ENCODE results near the gene ADARB2. TPM values are rescaled to one million over a fixed set of nuclear protein-coding genes. Genes with fewer than 3 reads are reported as not detected.

The ADARB2 gene
- total RNA-seq, 4 donors from 2014 or later: 8.4 to 23.2 (median 19.6) TPM

DNA sequence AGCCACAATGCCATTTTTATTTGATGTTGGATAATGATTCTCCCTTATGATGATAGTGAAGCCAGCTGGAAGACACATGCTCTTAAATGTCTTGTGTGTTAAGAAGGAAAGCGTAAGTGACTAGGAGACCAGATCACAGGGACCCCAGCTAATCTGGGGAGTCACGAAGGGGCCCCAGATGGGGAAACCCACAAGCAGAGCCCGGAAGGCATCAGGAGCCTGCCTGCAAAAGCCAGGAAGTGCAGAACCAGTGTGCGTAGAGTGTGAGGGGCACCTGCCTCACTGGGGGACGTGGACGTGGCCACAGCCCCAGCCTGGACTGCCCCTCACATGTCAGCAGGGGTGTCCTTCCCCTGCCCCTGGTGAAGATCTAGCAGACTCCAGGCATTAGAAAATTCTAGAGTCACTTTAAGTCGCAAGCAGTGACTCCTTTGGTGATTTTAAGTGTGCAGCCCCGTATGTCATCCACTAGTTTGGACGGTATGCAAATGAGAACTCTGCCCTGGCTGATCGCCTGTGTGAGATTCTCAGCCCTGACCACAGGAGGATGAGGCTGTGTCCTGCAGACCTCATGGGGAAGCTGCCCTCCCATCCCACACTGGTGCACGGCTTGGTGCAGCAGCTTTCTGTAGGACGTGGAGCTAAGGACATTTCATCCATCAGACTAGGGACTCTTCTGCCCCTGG, 438.1 kb downstream of the ADARB2 start:
- Histone ChIP-seq H3K27me3 (no peaks in the 10 kb centered on the region), H3K36me3 (no peaks in the 10 kb centered on the region), H3K4me1 (peaks cover 0 to 11% (median 0%) of the 10 kb centered on the region in 4 donors), H3K27ac (no peak overlapping the region), H3K9me3 (no peaks in the 10 kb centered on the region), H3K4me3 (no peak overlapping the region)
- no peak for DNase-seq (ENCODE audit: low spot score in 2 of 2)
- 64 to 69% methylated on average over 12 of the region's 12 CpGs for WGBS, 2 donors
- TF ChIP-seq EP300 (IDR thresholded peaks at IDR 0.05) (no peak), POLR2A (IDR thresholded peaks at IDR 0.05) (no peak), CTCF (IDR thresholded peaks at IDR 0.05) (no peak)

DNA sequence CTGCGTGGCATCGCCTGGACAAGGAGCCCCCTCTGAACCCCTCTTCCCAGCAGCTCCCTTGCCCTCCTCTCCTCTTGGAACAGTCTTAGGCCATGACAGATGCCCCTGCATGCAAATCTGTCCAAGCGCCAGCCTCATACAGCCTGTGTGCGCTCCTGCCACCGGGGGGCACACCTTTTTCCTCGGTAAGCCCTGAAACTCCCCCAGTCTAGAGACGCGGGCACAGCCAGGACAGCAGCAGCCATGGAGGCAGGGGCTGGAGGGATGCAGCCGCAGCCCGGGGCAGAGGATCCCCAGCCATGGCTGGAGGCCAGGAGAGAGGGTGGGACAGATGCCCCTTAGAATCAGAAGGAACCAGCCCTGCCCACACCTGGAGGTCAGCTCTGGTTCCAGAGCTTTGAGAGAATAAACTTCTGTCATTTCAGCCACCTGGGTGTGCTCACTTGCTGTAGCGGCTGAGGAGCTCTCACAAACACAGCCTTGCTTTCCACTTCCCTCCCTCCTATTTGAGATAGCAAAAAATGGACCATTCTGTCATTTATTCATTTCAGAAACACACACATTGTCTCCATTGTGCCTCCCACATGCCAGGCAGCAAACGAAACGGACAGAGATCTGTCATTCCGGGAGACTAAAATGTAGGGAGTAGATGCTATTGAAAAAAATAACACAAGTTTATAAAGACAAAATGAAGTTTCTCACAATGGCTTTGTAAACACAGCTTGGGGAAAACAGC, 439.6 kb downstream of the ADARB2 start:
- Histone ChIP-seq H3K4me1 (peaks cover 0 to 17% (median 0%) of the 10 kb centered on the region in 4 donors), H3K4me3 (no peak overlapping the region), H3K36me3 (no peaks in the 10 kb centered on the region), H3K27me3 (no peaks in the 10 kb centered on the region), H3K27ac (peak overlapping the region in 1 of 4 donors; percentile 27), H3K9me3 (no peaks in the 10 kb centered on the region)
- no peak for DNase-seq (ENCODE audit: low spot score in 2 of 2)
- 40 to 45% methylated on average over 14 of the region's 14 CpGs for WGBS, 2 donors
- TF ChIP-seq EP300 (IDR thresholded peaks at IDR 0.05): no peak
- TF ChIP-seq CTCF (IDR thresholded peaks at IDR 0.05): no peak
- TF ChIP-seq POLR2A (IDR thresholded peaks at IDR 0.05): no peak

DNA sequence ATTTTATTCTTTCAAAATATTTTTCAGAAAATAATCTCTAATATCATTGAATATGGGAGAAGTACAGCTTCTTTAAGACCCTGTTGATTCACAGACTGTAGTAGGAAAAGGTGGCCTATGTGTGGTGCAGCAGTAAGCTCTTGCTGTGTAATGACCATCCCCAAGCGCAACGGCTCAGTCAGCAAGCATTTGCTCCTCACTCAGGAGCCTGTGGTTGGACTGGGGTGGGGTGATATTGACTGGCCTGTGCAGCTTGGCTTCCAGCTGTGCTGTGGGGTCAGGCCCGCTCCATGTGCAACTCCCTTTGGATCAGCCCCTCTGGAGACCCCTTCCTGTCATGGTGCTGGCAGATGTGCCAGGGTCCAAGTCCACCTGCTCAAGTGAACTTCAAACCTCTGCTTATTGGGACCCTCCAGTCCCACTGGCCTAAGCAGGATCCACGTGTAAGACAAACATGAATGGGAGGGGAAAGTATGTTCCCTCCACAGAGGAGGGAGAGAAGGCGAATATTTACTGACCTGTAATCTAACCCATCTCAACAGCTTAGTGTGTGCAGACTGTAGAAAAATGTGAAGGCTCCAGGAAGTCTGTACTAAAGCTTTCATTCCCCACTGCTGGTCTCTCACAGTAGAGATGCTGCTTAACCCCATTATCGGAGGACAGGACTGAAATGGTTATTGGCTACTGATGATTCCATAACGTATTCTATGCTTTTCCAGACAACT, 441.4 kb downstream of the ADARB2 start:
- TF ChIP-seq EP300 (IDR thresholded peaks at IDR 0.05): no peak
- no peak for TF ChIP-seq CTCF (IDR thresholded peaks at IDR 0.05)
- no peak for TF ChIP-seq POLR2A (IDR thresholded peaks at IDR 0.05)
- H3K36me3 ChIP-seq: no peaks in the 10 kb centered on the region
- H3K9me3 ChIP-seq: no peaks in the 10 kb centered on the region
- no peak overlapping the region for H3K4me3 ChIP-seq
- H3K27me3 ChIP-seq: no peaks in the 10 kb centered on the region
- H3K27ac ChIP-seq: no peak overlapping the region
- H3K4me1 ChIP-seq: peaks cover 0 to 17% (median 0%) of the 10 kb centered on the region in 4 donors
- WGBS, 2 donors: 91% methylated on average over 7 of the region's 7 CpGs
- no peak for DNase-seq (ENCODE audit: low spot score in 2 of 2)

- peaks cover 0 to 17% (median 0%) of the 10 kb centered on the region in 4 donors for H3K4me1 ChIP-seq
- TF ChIP-seq POLR2A (IDR thresholded peaks at IDR 0.05): no peak
- 89 to 92% methylated on average over 7 of the region's 7 CpGs for WGBS, 2 donors
- no peaks in the 10 kb centered on the region for H3K36me3 ChIP-seq
- DNase-seq (ENCODE audit: low spot score in 2 of 2): no peak
- no peak overlapping the region for H3K4me3 ChIP-seq
- H3K27me3 ChIP-seq: no peaks in the 10 kb centered on the region
- no peak overlapping the region for H3K27ac ChIP-seq
- H3K9me3 ChIP-seq: no peaks in the 10 kb centered on the region
These were observed 442.6 kb downstream of the ADARB2 start for GRCh38 chr10:1294748-1295147.

DNA sequence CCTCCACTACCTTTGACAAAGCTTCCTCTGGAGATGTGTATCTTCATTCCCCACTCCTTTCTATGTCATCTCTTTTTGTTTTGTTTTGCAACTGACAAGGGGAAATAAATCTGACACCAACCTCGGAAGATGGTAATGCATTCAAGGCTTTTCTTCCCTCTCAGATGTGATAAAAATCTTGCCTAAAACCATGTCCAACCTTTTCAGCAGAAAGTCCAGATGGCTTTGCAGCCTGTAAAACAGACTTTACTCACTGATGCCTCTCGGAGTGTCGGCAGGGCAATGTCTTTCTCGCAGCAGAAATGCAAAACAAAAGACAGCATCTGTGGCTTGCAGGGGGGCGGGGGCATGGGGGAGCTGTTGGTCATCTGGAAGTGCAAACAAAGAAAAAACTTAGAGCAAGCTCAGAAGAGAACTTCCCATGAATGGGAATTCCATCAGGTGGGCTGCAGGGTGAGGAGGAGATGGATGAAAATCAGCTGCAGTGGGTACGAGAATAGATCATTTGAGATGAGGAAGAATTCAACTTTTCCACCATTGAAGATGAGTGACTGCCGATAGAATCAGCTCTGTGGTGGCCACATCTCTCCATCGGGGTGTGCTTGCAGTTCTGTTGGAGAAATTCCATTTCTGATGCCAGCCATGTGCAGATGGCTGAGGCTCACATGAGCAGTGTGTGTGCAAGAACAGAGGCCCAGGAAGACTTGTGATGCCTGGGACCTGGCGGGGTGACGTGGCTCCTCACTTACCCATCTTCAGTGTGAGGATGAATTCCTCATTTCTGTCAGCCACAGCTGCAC, 443.5 kb downstream of the ADARB2 start:
- no peak for DNase-seq (ENCODE audit: low spot score in 2 of 2)
- 46 to 50% methylated on average over 10 of the region's 10 CpGs for WGBS, 2 donors
- Histone ChIP-seq H3K9me3 (no peaks in the 10 kb centered on the region), H3K4me1 (peaks cover 0 to 17% (median 0%) of the 10 kb centered on the region in 4 donors), H3K27me3 (no peaks in the 10 kb centered on the region), H3K36me3 (no peaks in the 10 kb centered on the region), H3K27ac (no peak overlapping the region), H3K4me3 (no peak overlapping the region)
- TF ChIP-seq EP300 (IDR thresholded peaks at IDR 0.05): no peak
- TF ChIP-seq CTCF (IDR thresholded peaks at IDR 0.05): no peak
- no peak for TF ChIP-seq POLR2A (IDR thresholded peaks at IDR 0.05)
